ENCODE results near the gene MAP3K12.

MAP3K12 gene

DNA sequence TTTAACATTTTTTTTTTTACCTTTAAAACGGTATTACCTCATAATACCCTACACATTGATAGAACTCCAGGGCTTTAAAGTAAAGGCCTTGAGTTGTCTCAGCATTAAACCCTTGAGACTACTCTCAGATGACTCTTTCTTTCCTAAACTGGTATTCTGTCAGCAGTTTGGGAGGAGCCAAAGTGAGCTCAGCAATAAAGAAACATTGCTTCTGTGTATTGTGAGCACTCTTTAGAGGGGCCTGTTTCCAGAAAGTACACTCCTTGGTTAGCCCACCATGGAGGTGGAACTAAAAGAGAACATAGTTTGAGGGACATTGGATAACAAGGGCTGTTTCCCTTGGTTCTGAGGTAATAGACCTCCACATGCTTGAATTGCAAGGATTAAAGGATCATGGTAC lies 20.4 kb downstream of the MAP3K12 start:
- H3K27ac ChIP-seq (ENCODE audit: low read length), result peak overlapping the region; percentile 4
- H3K4me1 ChIP-seq (ENCODE audit: control insufficient read depth in 1 of 2, insufficient read depth in 2 of 2, low read length in 2 of 2), result peaks cover 0 to 33% of the 10 kb centered on the region in 2 donors
- H3K9me3 ChIP-seq (ENCODE audit: control insufficient read depth in 1 of 2, low read length in 2 of 2), result no peaks in the 10 kb centered on the region
- no peak overlapping the region for H3K4me3 ChIP-seq (ENCODE audit: low read depth in 1 of 2, low read length in 2 of 2)
- H3K36me3 ChIP-seq (ENCODE audit: control insufficient read depth in 1 of 2, insufficient read depth in 2 of 2, low read length in 2 of 2), result peaks cover 75 to 76% of the 10 kb centered on the region in 2 donors
- H3K27me3 ChIP-seq (ENCODE audit: low read depth, low read length), result no peaks in the 10 kb centered on the region

DNA sequence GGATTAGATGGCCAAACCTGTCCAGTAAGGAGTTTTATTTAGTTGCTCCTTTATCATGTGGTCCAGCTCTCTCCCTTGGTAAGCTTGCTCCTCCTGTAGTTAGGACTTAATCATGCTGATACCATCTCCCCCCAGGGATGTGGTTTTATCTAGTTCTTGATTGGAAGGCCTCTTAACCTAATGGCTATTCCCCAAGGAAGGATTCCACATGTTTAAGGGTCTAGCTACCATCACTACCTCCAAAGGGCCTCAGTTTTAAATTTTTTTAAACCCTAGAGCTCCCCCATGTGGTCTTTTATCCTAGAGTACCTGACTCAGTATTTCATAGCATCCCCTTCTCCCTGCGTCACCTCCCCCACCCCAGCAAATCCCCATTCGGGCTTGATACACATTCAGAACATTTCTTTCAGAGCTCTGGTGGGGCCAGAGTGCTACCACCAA lies 22.5 kb downstream of the MAP3K12 start:
- peaks cover 75 to 80% of the 10 kb centered on the region in 2 donors for H3K36me3 ChIP-seq (ENCODE audit: control insufficient read depth in 1 of 2, insufficient read depth in 2 of 2, low read length in 2 of 2)
- H3K27ac ChIP-seq (ENCODE audit: low read length), result no peak overlapping the region
- H3K9me3 ChIP-seq (ENCODE audit: control insufficient read depth in 1 of 2, low read length in 2 of 2), result no peaks in the 10 kb centered on the region
- H3K27me3 ChIP-seq (ENCODE audit: low read depth, low read length), result no peaks in the 10 kb centered on the region
- H3K4me1 ChIP-seq (ENCODE audit: control insufficient read depth in 1 of 2, insufficient read depth in 2 of 2, low read length in 2 of 2), result peaks cover 3 to 53% of the 10 kb centered on the region in 2 donors
- H3K4me3 ChIP-seq (ENCODE audit: low read depth in 1 of 2, low read length in 2 of 2), result no peak overlapping the region

DNA sequence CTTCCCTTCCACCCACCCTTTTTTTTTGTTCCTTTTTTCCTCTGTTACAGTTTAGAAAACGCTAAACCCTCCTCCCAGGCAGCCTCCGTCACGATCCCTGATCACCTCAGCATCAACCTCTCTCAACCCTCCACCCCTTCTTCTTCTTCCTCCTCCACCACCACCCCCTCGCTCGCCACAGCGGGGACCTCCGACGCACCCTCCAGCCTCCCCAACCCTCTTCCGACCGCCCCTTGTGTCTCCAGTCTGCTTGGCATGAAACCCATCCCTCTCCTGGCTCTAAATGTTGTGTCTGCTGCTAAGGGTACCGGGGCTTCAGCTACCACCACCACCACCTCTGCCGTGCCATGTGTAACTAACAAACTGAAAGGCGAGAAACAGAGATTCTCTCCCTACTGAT lies 24.4 kb downstream of the MAP3K12 start:
- H3K27ac ChIP-seq (ENCODE audit: low read length), result no peak overlapping the region
- peaks cover 3 to 52% of the 10 kb centered on the region in 2 donors for H3K4me1 ChIP-seq (ENCODE audit: control insufficient read depth in 1 of 2, insufficient read depth in 2 of 2, low read length in 2 of 2)
- peaks cover 76 to 80% of the 10 kb centered on the region in 2 donors for H3K36me3 ChIP-seq (ENCODE audit: control insufficient read depth in 1 of 2, insufficient read depth in 2 of 2, low read length in 2 of 2)
- no peak overlapping the region for H3K4me3 ChIP-seq (ENCODE audit: low read depth in 1 of 2, low read length in 2 of 2)
- H3K9me3 ChIP-seq (ENCODE audit: control insufficient read depth in 1 of 2, low read length in 2 of 2), result no peaks in the 10 kb centered on the region
- H3K27me3 ChIP-seq (ENCODE audit: low read depth, low read length), result no peaks in the 10 kb centered on the region

DNA sequence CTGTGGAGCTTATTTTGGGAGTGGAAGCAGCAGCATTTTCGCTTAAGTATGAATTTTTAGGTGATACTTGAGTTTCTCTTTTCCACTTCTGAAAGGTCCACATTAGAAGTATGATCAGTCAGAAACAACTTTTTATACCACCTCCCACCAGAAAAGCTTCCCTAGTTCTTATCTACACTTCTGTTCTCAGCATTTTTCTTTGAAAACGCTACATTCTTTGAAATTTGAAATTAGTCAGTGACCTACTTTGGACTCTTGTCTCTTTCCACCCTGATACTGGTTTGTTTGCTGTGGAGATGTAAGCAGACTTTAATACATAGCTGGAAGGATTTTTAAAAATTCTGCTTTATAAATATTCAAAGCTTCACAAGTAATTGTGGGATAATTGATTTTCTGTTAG lies 25.2 kb downstream of the MAP3K12 start:
- H3K4me3 ChIP-seq (ENCODE audit: low read depth in 1 of 2, low read length in 2 of 2), result no peak overlapping the region
- H3K36me3 ChIP-seq (ENCODE audit: control insufficient read depth in 1 of 2, insufficient read depth in 2 of 2, low read length in 2 of 2), result peaks cover 74 to 79% of the 10 kb centered on the region in 2 donors
- H3K9me3 ChIP-seq (ENCODE audit: control insufficient read depth in 1 of 2, low read length in 2 of 2), result no peaks in the 10 kb centered on the region
- H3K27ac ChIP-seq (ENCODE audit: low read length), result no peak overlapping the region
- H3K4me1 ChIP-seq (ENCODE audit: control insufficient read depth in 1 of 2, insufficient read depth in 2 of 2, low read length in 2 of 2), result peaks cover 3 to 52% of the 10 kb centered on the region in 2 donors
- H3K27me3 ChIP-seq (ENCODE audit: low read depth, low read length), result no peaks in the 10 kb centered on the region

DNA sequence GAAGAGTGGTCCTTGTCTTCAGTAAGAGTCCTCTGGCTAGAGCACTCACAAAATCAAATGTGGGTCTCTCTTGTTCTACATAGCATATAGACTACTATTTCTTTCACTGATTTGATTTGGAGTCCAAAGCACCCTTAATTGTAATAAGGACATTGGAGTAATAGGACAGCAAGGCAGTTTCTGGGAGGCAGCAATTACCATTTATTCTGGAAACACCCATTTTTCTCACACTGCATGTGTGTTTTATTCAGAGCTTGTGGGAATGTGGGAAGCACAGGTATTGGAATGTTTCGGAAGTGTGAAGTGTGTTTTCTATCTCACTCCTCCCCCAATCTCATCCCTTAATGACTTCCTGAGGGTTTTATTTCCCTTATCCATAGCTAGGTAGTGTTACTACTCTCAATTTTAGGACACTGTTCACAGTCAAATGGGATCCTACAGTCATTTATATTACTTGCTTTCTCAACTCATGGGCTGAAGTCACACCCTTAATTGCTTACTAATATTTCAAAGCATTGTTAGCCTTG lies 27.1 kb downstream of the MAP3K12 start:
- Histone ChIP-seq H3K36me3 (ENCODE audit: control insufficient read depth in 1 of 2, insufficient read depth in 2 of 2, low read length in 2 of 2) (peaks cover 83 to 92% of the 10 kb centered on the region in 2 donors), H3K4me3 (ENCODE audit: low read depth in 1 of 2, low read length in 2 of 2) (no peak overlapping the region), H3K4me1 (ENCODE audit: control insufficient read depth in 1 of 2, insufficient read depth in 2 of 2, low read length in 2 of 2) (peaks cover 3 to 52% of the 10 kb centered on the region in 2 donors), H3K9me3 (ENCODE audit: control insufficient read depth in 1 of 2, low read length in 2 of 2) (no peaks in the 10 kb centered on the region), H3K27me3 (ENCODE audit: low read depth, low read length) (no peaks in the 10 kb centered on the region), H3K27ac (ENCODE audit: low read length) (peak overlapping the region; percentile 7)

DNA sequence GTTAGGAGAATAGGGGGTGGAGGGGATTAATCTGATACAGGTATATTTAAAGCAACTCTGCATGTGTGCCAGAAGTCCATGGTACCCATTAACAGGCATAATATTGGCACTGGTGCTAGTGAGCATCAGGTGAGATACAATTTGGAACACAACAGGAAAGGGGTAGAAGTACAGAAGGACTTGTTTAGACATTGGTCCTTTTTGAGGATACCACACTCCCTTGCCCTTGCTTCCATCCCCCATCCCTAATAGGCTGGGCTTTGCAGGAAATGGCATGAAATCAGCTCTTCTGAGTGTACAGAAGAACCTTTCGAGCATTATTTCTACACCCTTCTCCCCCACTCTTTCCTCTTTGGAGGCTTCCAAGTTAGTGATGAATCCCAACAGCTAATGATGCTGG lies 31.0 kb downstream of the MAP3K12 start:
- no peaks in the 10 kb centered on the region for H3K9me3 ChIP-seq (ENCODE audit: control insufficient read depth in 1 of 2, low read length in 2 of 2)
- peaks cover 82 to 97% of the 10 kb centered on the region in 2 donors for H3K36me3 ChIP-seq (ENCODE audit: control insufficient read depth in 1 of 2, insufficient read depth in 2 of 2, low read length in 2 of 2)
- H3K4me3 ChIP-seq (ENCODE audit: low read depth in 1 of 2, low read length in 2 of 2), result no peak overlapping the region
- no peaks in the 10 kb centered on the region for H3K27me3 ChIP-seq (ENCODE audit: low read depth, low read length)
- no peak overlapping the region for H3K27ac ChIP-seq (ENCODE audit: low read length)
- H3K4me1 ChIP-seq (ENCODE audit: control insufficient read depth in 1 of 2, insufficient read depth in 2 of 2, low read length in 2 of 2), result peaks cover 3 to 31% of the 10 kb centered on the region in 2 donors

DNA sequence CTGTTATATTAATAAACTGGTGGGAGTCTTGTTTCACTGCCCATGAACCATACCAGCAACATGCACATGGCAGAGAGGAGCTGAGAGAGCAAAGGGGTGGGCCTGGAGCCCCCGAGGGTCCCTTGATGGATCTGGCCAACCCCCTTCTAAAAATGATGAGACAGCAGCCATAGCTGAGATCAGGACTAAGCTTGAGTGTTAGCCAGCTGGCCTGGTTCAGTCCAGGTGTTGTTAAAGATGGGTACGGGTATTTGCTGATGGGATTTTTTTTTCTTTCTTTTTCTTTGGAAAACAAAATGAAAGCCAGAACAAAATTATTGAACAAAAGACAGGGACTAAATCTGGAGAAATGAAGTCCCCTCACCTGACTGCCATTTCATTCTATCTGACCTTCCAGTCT lies 31.4 kb downstream of the MAP3K12 start:
- Histone ChIP-seq H3K4me3 (ENCODE audit: low read depth in 1 of 2, low read length in 2 of 2) (no peak overlapping the region), H3K27ac (ENCODE audit: low read length) (no peak overlapping the region), H3K27me3 (ENCODE audit: low read depth, low read length) (no peaks in the 10 kb centered on the region), H3K9me3 (ENCODE audit: control insufficient read depth in 1 of 2, low read length in 2 of 2) (no peaks in the 10 kb centered on the region), H3K36me3 (ENCODE audit: control insufficient read depth in 1 of 2, insufficient read depth in 2 of 2, low read length in 2 of 2) (peaks cover 85 to 97% of the 10 kb centered on the region in 2 donors), H3K4me1 (ENCODE audit: control insufficient read depth in 1 of 2, insufficient read depth in 2 of 2, low read length in 2 of 2) (peaks cover 3 to 30% of the 10 kb centered on the region in 2 donors)

DNA sequence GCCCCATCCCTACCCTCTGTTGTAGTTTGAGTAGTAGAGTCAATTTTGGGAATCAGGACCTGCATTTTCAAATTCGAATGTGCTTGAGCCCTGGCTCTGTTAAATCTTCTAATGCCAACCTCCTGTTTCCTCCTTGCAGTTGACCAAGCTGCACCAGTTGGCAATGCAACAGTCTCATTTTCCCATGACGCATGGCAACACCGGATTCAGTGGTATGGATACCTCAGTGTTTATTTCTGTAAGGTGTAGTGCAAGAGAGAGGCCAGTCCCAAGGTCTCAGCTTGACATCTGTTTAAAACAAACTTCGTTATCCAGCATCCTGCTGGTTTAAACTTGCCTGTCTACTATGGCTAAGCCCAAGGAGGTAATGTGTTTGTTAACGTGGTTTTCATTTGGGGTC lies 32.2 kb downstream of the MAP3K12 start:
- peaks cover 1 to 30% of the 10 kb centered on the region in 2 donors for H3K4me1 ChIP-seq (ENCODE audit: control insufficient read depth in 1 of 2, insufficient read depth in 2 of 2, low read length in 2 of 2)
- no peak overlapping the region for H3K27ac ChIP-seq (ENCODE audit: low read length)
- H3K36me3 ChIP-seq (ENCODE audit: control insufficient read depth in 1 of 2, insufficient read depth in 2 of 2, low read length in 2 of 2), result peaks cover 85 to 97% of the 10 kb centered on the region in 2 donors
- no peaks in the 10 kb centered on the region for H3K9me3 ChIP-seq (ENCODE audit: control insufficient read depth in 1 of 2, low read length in 2 of 2)
- no peaks in the 10 kb centered on the region for H3K27me3 ChIP-seq (ENCODE audit: low read depth, low read length)
- H3K4me3 ChIP-seq (ENCODE audit: low read depth in 1 of 2, low read length in 2 of 2), result no peak overlapping the region

DNA sequence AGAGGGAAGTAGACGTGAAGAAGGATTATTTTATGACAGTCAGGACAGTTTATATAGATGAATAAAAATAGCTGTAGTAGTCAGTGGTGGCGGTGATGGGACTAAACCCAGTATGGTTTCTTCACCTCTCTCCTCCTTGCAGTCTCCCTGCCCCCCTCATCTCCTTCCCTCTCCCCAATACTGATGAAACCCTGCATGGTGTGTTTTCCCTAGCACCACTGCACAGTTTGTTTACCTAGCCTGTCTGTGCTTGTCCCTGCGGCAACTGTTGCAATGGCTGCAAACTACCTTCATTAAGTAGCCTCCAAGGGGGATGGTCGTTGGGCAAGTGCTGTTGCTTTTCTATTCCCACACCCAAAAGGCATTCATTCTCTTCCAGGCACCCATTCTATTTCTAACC lies 32.6 kb downstream of the MAP3K12 start:
- Histone ChIP-seq H3K27me3 (ENCODE audit: low read depth, low read length) (no peaks in the 10 kb centered on the region), H3K4me3 (ENCODE audit: low read depth in 1 of 2, low read length in 2 of 2) (no peak overlapping the region), H3K9me3 (ENCODE audit: control insufficient read depth in 1 of 2, low read length in 2 of 2) (no peaks in the 10 kb centered on the region), H3K4me1 (ENCODE audit: control insufficient read depth in 1 of 2, insufficient read depth in 2 of 2, low read length in 2 of 2) (peaks cover 2 to 30% of the 10 kb centered on the region in 2 donors), H3K27ac (ENCODE audit: low read length) (no peak overlapping the region), H3K36me3 (ENCODE audit: control insufficient read depth in 1 of 2, insufficient read depth in 2 of 2, low read length in 2 of 2) (peaks cover 85 to 96% of the 10 kb centered on the region in 2 donors)

DNA sequence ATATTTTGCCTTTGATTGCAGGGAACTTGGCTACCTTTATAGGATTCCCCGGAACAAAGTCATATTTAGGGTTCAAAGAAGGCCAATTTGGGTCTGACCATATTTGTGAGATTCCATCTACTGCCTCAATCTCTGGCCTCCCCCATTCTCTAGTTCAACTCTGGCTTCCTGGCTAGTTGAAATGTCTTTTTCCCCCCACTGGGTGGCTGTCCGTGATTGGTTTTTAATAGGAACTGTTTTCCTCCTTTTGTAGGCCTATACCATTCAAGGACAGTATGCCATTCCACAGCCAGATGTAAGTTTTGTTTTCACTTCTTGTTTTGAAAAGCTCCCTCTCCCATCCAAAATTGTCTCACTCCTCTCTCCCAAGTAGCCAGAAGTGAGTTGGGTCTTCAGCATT lies 33.6 kb downstream of the MAP3K12 start:
- H3K9me3 ChIP-seq (ENCODE audit: control insufficient read depth in 1 of 2, low read length in 2 of 2), result no peaks in the 10 kb centered on the region
- no peak overlapping the region for H3K4me3 ChIP-seq (ENCODE audit: low read depth in 1 of 2, low read length in 2 of 2)
- peaks cover 8 to 39% of the 10 kb centered on the region in 2 donors for H3K4me1 ChIP-seq (ENCODE audit: control insufficient read depth in 1 of 2, insufficient read depth in 2 of 2, low read length in 2 of 2)
- peaks cover 89 to 98% of the 10 kb centered on the region in 2 donors for H3K36me3 ChIP-seq (ENCODE audit: control insufficient read depth in 1 of 2, insufficient read depth in 2 of 2, low read length in 2 of 2)
- no peak overlapping the region for H3K27ac ChIP-seq (ENCODE audit: low read length)
- H3K27me3 ChIP-seq (ENCODE audit: low read depth, low read length), result no peaks in the 10 kb centered on the region

DNA sequence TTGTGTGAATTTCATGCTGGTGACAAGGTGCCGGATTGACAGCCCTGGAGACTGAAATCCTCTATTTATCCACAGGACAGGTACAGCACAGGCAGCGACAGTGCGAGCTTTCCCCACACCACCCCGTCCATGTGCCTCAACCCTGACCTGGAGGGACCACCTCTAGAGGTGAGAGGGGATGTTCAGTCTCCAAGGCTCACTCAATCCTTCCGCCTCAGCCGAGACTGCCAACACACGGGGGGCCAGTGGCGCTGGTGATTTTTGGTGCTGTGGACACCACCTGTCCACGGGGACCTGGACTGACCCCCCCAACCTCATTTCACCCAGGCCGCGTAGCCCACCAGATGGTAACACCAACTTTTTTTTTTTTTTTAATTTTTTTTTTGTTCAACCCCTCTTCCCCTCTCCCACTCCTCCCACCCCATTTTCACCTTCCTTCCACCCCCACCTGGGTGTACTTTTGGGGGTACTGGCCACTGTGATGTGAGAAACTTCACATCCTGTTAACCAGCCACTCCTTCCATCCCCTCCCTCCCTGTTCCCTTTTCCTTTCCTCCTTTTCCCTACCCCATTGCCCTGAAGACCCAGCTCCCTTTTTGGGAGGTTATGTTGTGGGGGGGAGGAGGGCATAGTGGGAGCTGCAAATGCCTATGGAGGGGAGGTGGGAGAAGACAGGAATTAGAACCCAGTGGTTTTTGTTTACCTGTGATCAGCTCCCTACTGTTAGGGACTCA lies 34.4 kb downstream of the MAP3K12 start:
- Histone ChIP-seq H3K27ac (ENCODE audit: low read length) (no peak overlapping the region), H3K27me3 (ENCODE audit: low read depth, low read length) (no peaks in the 10 kb centered on the region), H3K4me1 (ENCODE audit: control insufficient read depth in 1 of 2, insufficient read depth in 2 of 2, low read length in 2 of 2) (peaks cover 8 to 47% of the 10 kb centered on the region in 2 donors), H3K9me3 (ENCODE audit: control insufficient read depth in 1 of 2, low read length in 2 of 2) (no peaks in the 10 kb centered on the region), H3K4me3 (ENCODE audit: low read depth in 1 of 2, low read length in 2 of 2) (no peak overlapping the region), H3K36me3 (ENCODE audit: control insufficient read depth in 1 of 2, insufficient read depth in 2 of 2, low read length in 2 of 2) (peaks cover 93 to 98% of the 10 kb centered on the region in 2 donors)
